ENCODE data around the gene SMC6.
A peak's percentile ranks its signal among the peaks of the same experiment; 100 is the strongest.

Gene SMC6, protein sequence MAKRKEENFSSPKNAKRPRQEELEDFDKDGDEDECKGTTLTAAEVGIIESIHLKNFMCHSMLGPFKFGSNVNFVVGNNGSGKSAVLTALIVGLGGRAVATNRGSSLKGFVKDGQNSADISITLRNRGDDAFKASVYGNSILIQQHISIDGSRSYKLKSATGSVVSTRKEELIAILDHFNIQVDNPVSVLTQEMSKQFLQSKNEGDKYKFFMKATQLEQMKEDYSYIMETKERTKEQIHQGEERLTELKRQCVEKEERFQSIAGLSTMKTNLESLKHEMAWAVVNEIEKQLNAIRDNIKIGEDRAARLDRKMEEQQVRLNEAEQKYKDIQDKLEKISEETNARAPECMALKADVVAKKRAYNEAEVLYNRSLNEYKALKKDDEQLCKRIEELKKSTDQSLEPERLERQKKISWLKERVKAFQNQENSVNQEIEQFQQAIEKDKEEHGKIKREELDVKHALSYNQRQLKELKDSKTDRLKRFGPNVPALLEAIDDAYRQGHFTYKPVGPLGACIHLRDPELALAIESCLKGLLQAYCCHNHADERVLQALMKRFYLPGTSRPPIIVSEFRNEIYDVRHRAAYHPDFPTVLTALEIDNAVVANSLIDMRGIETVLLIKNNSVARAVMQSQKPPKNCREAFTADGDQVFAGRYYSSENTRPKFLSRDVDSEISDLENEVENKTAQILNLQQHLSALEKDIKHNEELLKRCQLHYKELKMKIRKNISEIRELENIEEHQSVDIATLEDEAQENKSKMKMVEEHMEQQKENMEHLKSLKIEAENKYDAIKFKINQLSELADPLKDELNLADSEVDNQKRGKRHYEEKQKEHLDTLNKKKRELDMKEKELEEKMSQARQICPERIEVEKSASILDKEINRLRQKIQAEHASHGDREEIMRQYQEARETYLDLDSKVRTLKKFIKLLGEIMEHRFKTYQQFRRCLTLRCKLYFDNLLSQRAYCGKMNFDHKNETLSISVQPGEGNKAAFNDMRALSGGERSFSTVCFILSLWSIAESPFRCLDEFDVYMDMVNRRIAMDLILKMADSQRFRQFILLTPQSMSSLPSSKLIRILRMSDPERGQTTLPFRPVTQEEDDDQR
- 54.4 to 67.7 (median 59.3) reads per million in 3 experiments for total RNA-seq

DNA sequence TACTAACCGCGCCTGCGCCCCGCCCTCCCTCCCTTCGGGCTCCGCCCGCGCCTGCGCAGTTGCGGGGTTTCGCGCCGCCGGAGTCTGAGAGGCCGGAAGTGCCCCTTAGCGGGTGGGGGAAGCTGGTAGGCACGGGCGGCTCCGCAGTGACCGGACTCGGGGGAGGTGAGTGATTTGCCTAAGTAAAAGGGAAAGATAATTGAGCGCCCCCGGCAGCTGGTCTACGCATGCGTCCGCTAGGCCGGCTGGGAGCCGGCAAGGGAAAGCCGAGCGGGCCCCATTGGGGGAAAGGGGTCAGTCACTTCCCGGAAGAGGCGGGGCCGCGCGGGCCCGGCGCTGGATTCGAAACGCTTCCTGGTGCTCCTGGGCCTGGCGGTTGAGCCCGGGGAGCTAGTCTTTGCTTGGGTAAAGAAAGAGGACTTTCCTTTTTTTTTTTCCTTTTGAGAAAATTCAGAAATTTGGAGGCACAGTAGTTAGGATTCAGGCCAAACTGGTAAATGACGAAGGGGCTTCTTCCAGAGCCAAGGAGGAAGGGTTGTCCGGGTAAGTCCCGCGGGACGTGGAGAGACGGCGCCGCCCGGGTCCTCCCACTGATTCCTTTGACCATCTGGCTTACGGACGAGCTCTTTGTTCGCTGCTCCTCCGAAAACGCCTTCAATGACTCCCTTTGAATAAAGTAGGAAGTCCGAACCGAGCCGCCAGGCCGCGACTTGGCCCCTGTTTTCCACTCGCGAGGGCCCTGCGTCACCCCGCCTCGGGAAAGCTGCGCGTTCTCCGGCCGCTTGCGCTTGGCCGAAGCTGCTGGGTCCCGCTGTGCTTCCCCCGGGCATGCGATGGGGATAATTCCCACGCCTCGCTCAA, at the start of gene SMC6, which contains the start of gene GEN1:
Gene SMC6, minus strand, starts transcription at position 8 of the 861 bp plus-strand sequence. CDS start 7,864 bp downstream, outside the sequence.
Gene GEN1, plus strand, starts transcription at position 336 of the 861 bp plus-strand sequence. CDS start 5,806 bp downstream, outside the sequence.
- peak; percentile 91 for DNase-seq

DNA sequence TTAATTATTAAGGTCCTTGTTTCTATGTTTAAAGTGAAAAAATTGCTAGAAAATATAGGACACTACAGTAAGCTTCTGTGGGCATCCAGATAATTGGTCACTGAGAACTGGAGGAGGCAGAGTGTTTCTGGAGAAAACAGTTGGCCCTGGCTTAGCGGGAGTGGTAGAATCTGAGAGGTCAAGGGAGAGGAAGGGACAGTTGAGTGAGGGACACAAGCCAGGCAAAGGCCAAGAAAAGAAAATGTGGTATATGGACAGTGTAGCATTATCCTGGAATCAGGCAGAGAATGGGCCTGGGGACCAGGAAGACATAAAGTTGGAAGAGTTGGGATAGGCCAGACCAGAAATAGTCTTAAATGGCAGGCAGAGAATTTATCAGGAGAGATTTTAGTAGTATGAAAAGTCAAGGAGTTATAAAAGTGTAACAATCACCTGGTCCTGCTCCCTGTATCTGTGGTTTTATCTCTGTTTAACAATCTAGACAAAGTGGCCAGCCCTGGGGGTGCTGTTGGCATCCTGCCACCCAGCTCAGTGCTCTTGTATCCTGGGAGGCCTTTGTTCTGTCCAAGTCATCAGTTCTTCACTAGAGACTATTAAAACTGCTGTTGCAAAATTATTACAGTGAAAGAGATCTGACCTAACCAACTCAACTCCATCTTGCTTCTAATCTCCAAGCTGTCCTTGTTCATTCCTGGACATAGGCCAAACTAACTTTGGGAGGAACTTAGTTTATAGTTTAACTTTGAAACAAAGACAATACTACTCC, 47.3 kb upstream of the SMC6 start:
- DNase-seq, result no peak

DNA sequence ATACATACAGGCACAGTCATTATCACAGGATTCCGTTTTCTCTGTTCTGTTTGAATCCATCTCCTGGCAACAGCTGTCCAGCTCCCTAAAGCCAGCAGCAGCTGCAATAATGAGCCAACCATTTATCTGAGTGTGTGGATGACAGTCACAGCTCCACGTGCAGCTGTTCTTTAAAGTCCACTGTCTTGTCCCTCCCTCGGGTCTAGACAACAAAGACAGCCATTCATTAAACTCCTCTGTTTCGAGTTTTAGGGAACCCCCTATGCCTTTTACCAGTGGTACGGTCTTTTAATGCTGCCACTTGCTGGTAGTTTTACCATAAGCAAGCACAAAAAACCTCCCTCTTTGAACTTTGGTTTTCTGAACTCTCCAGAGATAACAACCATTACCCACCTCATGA, 46.6 kb upstream of the SMC6 start:
- DNase-seq, result no peak

DNA sequence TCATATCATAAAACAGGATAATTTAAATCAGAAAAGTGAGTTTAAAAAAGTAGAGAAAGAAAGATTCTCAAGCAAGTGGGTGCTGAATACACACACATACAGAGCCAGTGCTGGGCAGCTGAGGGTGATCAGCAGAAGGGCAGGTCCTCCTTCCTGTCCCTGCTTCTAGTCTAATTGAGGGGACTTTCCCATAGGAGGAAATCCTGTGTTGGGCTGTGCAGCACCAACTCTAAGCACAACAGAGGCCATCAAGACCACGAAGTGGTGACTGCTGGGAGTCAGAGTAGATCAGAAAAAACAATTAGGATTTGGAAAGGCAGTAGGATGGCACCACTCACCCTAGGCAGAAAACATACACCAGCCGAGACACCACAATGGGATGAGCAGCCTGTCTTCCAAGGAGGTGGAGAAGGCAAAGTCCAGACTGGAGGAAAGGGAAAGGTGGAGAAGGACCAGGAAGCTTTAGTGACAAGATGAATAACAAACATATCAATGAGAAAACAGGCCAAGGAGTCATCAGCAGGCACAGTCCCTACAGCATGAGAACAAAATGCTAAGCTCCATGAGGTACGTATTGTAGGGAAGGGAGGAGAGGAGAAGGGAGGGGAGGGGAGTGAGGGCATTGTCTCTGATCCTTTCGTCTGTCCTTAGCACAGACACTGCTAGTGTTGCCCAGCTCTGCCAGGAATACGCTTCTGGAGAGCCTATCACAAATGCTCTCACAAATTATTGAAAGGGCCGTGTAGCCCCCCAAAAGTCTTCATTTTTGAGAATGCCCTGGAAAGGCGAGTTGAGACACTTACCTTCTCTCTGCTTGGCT, 45.9 kb upstream of the SMC6 start:
- DNase-seq, result no peak

DNA sequence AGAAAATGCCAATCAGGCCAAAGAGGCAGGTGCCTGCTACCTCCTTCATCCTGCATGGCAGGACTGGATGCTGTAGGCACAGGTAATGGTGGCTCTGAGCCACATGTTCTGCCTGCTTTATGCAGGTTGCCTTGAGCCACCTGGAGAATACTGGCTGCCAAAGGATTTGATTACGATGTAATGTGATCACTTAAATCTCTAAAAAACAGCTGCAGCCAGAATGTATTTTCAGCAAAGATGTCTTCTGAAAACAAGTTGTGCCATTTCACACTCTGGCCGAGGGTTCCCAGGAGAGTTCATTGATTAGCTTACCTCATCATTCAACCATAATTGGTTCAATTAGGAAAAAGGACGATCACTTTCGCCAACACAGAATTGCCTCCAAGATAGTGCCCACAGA, 44.7 kb upstream of the SMC6 start:
- no peak for DNase-seq

DNA sequence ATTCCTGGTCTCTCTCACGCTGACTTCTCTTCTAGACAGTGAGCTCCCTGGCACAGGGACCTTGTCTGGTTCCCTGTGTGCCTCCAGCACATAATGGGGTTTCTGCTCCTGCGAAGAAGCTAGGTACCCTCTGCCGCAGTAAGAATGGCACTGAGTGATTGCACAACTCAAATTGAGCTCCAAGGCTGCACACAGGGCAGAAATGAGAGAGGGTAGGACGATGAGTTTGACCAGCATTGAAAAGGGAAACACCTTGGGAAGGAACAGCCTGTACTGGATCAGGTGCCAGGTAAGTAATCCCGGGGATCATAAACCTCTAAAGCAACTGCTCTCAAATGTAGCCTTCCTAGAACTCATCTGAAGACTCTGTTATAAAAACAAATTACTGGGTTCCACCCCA, 41.7 kb upstream of the SMC6 start:
- DNase-seq, result no peak

DNA sequence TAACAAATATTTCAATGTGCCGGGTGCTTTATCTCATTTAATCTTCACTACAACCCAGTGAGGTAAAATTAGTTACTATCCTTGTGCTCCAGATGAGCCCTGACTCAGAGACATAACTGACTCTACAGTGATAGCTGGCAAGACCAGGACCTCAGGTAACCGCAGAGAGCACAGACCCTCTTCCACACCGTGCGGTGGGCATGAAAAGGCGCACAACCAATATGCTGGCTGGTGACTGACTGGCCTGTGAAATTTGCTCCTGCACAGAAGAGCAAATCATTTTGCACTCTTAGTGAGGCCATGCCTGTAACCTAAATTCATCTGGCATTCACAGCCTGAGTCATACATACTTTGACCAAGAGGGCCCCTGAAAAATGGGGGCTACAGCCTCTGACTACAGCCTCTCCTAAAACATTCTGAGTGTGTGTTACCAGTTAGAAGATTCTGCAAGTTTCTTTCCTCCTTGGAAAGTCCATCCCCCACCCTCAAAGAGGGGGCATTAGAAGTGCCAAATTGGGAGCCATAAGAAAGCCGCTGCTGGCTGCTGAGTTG, 40.3 kb upstream of the SMC6 start:
- no peak for DNase-seq

DNA sequence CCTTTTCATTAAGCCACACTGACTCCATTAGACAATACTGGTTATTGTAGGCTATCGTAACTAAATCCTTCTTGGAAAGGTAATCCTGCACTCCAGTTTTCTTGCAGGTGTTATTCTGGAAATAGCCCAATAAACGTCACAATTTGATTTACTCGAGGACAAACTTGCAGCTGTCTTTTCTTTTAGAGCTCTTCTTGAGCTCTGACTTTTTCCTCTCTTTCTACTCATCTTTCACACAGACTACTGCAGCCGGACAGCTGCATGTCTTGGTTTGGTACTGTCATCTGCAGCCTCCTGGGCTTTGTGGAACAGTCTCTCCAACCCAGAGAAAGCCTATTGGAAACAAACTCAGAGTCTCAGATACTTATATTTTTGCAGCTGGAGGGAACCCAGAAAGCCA, 39.7 kb upstream of the SMC6 start:
- DNase-seq, result no peak

DNA sequence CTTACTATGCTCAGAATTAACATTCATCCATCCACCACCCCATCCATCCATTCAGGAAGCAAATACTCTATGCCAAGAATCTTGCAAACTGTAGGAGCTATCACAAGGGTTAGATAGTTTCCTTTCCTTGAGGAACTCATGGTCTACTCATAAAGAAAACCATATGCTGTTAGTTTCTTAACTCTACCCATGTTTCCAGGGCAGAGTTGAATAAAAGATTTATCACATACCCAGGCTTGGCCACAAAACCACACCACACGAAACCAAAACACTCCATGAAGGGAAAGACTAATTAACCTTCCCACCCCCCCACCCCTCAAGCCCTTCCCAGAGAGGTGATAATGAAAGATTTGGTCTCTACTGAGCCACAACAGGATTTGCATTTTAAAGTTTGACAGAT, 38.9 kb upstream of the SMC6 start:
- no peak for DNase-seq

DNA sequence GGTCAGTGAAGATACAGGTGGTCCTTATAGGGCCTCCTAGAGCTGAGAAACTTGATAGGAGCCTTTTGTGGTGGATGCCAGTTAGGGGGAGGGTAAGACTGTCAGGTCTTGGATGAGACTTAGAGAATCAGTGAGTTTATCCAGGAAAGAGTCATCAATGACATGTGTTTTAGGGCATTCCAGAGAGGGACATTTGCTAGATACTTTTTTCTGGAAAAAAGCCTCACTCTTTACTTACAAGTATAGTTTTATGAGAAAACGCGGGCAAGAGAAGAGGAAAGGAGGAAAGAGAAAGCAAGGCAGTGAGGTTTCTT, 38.2 kb upstream of the SMC6 start:
- DNase-seq, result no peak

DNA sequence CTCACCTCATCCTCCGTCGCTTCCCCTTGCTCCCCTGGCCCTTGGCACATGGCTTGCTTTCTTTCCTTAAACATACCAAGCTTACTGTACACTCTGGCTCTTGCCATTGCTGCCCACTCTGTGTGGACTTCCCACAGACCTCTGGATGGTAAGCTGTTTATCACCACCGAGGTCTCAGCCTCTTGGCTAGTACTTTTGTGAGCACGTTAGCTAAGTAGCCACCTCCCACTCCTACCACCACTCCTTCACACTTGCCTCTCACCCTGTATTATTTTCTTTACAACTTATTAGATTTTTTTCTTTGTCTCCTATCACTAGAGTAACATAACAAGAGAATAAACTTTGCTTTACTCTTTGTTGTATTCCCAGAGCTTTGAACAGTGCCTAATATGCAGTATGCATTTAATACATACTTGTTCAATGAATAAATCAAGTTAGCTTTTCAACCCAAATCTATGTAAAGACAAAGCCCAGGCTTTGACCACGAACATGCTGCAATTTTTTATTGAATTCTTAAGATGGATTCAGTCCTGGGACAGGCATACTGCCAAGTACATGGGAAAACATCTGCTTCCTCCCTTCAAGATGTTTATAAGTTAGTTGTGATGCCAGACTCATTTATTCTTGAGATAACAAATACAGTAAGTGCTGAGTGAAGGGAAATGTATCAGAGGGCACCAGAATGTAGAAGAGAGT, 37.7 kb upstream of the SMC6 start:
- no peak for DNase-seq

DNA sequence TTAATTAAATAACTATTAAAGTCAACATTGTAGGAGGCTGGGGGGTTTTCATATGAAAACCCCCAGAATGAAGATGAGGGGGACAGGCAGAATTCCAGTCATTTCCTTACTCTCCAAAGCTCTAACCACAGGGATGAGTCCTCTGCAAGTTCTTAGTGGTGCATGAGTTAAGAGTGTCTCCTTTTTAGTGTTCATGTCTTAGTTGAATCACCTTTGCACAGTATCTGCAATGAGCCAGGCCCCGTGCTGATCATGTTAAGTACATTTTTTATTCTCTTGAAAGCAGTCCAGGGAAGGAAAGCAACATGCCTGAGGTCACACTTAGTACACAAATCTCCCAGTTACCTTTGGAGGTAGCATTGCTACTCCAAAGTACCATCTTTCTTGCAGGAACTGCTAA, 36.9 kb upstream of the SMC6 start:
- DNase-seq, result no peak

DNA sequence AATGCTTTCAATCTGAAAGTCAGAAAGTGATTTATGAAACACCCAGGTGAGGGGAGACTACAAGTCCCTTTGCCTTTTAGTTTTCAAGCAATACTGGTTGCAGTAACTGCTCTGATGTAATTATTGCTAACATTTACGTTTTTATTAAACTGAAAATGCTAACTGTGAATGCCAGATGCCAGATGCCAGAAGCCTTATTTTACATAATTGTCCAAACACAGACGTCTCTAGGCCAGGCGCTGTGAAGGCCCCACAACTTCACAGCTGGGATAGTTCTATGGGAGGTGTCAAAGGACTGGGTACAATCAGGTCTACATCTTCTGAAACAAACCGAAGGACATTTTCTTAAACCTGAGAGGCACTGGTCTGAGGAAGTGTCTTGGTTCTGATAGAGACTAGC, 35.2 kb upstream of the SMC6 start:
- DNase-seq, result no peak

DNA sequence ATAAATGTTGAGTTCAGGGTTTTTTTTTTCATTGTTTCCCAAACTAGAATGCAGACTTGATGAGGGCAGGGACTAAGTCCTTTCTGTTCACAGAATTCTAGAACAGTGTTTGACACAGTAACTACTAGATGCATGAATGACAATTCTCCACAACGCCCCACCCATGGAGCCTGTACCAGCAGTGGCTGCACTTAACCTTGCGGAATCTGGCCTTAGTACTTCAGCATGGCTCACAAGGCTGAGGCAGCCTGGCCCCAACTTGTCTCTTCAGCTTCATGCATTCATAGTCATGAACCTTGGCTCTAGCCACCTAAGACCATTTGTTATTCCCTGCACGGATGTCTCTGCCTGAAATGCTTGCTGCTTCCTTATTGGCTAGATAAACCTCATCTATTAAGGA, 33.1 kb upstream of the SMC6 start:
- DNase-seq, result no peak

DNA sequence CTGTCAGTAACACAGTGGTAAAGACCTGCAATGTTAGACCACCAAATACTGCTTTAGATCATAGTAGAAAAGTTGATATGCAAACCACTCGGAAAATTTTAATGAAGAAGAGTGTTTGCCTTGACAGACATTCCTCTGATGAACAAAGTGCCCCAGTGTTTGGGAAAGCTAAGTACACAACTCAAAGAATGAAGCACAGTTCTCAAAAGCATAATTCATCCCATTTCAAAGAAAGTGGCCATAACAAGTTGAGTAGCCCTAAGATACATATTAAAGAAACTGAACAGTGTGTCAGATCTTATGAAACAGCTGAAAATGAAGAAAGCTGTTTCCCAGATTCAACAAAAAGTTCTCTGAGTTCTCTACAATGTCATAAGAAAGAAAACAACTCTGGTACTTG, 27.9 kb upstream of the SMC6 start:
- no peak for DNase-seq

DNA sequence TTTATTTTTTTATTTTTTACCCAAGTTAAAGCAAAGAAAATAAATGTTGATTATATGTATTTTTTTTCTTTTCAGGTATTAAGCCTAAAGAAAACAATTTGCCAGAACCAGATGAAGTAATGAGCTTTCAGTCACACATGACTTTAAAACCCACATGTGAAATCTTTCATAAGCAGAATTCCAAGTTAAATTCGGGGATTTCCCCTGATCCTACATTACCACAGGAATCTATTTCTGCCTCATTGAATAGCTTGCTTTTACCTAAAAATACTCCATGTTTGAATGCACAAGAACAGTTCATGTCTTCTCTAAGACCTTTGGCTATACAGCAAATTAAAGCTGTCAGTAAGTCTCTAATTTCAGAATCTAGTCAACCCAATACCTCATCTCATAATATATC, 26.9 kb upstream of the SMC6 start:
- DNase-seq, result no peak

DNA sequence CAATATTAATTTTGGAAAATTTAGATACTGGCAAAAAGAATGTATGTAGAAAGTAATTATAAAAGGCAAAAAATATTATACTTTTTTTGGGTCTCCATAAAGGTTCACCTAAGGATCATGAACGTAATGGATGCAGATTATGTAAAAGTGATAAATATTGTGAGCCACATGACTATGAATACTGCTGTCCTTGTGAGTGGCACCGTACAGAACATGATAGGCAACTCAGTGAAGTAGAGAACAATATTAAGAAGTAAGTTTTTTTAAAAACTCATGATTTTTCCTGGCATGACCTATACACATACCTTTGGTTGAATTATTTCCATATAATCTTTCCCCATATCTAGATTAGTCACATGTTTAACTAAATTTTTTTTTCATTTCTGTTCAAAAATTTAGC, 18.9 kb upstream of the SMC6 start:
- no peak for DNase-seq

DNA sequence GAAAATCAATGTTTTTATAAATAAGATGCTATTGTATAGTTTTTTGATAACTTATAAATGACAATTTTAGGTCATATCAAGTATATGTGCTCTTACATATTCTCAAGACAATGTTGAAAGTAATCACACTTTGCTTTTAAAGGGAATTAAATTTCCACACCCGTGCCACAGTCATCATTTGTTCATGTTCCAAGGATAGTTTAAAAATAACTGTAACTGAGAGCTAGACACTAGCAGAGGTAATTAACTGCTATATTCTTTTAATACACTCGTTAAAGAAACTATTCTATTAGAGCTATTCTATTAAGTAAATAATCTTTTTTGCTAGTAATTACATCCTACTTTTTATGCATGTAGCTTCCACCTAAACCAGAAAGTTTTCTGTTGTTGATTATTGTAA, 18.3 kb upstream of the SMC6 start:
- DNase-seq, result no peak

DNA sequence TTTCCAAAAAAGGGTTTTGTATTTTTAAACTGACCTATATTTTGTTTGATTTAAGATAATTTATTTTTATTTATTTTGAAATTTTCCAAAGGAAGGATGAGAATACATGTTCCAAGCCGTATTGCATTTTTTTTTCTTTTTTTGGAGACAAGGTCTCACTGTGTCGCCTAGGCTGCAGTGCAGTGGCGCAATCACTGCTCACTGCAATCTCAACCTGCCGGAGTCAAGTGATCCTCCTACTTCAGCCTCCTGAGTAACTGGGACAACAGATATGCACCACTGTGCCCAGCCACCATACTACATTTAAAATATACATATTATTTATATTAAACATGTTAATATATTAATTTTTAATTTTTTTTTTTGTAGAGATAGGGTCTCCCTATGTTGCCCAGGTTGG, 15.3 kb upstream of the SMC6 start:
- DNase-seq, result no peak

DNA sequence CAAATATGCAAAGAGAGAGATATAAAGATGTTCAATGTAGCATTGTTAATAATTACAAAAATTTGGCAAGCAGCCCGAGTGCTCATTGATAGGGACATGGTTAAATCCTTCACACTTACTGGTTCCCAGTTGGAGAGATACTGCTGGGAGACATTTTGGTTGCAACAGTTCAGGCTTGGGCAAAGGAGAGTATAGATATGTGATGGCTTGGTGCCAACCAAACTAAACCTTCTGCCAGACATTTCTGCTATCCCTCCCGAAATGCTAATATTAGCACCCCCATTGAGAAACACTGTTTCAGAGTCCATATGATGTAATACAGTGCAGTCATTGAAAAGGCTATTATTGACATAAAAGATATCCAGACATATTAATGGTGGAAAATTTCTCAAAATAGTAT, 11.8 kb upstream of the SMC6 start:
- DNase-seq, result no peak
